ENCODE measurements around the gene SSBP4. TPM values are rescaled to one million over a fixed set of nuclear protein-coding genes. Genes with fewer than 3 reads are reported as not detected.
A peak's percentile ranks its signal among the peaks of the same experiment; 100 is the strongest.

Gene SSBP4
- total and polyA plus RNA-seq, 9 of the 15 experiments (the other 6 are each of a cell fraction or from before 2014, with no cell fraction given) = 1.1 to 189 (median 39.0) TPM

DNA sequence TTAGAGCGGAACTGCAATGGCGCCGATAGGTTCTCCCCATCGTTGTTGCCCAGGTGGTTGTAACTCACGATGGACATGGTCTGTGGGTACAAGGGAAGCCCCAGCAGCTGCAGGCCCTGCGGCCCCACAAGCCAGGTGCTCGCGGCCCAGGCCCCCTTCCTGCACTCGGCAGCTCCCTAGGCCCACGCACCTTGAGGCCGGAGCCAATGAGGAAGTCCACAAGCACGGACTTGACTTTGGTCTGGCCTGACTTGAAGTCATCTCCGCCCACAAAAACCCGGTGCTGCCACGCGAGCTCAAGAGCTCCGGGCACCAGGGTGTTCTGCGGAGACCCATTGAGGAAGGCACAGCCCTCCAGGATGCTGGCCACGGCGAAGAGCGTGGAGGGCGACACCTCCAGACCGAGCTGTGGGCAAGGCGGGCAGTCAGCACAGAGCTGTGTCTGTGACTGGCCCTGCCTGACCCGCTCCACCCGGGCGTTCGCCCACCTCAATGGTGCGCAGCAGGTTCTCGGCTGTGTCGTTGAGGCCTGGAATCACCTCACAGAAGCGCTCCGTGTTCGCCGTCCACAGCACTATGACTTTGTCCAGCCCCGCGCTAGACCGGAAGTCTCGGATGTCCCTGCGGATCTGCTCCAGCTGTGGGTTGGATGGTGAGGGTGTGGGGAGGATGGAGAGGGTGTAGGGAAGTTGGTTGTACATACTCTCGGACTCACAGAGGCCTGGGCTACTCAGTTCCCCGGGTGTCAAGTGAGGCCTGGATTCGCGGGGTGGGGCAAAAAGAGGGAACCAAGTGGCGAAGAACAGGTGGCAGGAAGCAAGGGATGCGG lies 16.9 kb downstream of the SSBP4 start (continued):
- TF ChIP-seq, protein P1, sequence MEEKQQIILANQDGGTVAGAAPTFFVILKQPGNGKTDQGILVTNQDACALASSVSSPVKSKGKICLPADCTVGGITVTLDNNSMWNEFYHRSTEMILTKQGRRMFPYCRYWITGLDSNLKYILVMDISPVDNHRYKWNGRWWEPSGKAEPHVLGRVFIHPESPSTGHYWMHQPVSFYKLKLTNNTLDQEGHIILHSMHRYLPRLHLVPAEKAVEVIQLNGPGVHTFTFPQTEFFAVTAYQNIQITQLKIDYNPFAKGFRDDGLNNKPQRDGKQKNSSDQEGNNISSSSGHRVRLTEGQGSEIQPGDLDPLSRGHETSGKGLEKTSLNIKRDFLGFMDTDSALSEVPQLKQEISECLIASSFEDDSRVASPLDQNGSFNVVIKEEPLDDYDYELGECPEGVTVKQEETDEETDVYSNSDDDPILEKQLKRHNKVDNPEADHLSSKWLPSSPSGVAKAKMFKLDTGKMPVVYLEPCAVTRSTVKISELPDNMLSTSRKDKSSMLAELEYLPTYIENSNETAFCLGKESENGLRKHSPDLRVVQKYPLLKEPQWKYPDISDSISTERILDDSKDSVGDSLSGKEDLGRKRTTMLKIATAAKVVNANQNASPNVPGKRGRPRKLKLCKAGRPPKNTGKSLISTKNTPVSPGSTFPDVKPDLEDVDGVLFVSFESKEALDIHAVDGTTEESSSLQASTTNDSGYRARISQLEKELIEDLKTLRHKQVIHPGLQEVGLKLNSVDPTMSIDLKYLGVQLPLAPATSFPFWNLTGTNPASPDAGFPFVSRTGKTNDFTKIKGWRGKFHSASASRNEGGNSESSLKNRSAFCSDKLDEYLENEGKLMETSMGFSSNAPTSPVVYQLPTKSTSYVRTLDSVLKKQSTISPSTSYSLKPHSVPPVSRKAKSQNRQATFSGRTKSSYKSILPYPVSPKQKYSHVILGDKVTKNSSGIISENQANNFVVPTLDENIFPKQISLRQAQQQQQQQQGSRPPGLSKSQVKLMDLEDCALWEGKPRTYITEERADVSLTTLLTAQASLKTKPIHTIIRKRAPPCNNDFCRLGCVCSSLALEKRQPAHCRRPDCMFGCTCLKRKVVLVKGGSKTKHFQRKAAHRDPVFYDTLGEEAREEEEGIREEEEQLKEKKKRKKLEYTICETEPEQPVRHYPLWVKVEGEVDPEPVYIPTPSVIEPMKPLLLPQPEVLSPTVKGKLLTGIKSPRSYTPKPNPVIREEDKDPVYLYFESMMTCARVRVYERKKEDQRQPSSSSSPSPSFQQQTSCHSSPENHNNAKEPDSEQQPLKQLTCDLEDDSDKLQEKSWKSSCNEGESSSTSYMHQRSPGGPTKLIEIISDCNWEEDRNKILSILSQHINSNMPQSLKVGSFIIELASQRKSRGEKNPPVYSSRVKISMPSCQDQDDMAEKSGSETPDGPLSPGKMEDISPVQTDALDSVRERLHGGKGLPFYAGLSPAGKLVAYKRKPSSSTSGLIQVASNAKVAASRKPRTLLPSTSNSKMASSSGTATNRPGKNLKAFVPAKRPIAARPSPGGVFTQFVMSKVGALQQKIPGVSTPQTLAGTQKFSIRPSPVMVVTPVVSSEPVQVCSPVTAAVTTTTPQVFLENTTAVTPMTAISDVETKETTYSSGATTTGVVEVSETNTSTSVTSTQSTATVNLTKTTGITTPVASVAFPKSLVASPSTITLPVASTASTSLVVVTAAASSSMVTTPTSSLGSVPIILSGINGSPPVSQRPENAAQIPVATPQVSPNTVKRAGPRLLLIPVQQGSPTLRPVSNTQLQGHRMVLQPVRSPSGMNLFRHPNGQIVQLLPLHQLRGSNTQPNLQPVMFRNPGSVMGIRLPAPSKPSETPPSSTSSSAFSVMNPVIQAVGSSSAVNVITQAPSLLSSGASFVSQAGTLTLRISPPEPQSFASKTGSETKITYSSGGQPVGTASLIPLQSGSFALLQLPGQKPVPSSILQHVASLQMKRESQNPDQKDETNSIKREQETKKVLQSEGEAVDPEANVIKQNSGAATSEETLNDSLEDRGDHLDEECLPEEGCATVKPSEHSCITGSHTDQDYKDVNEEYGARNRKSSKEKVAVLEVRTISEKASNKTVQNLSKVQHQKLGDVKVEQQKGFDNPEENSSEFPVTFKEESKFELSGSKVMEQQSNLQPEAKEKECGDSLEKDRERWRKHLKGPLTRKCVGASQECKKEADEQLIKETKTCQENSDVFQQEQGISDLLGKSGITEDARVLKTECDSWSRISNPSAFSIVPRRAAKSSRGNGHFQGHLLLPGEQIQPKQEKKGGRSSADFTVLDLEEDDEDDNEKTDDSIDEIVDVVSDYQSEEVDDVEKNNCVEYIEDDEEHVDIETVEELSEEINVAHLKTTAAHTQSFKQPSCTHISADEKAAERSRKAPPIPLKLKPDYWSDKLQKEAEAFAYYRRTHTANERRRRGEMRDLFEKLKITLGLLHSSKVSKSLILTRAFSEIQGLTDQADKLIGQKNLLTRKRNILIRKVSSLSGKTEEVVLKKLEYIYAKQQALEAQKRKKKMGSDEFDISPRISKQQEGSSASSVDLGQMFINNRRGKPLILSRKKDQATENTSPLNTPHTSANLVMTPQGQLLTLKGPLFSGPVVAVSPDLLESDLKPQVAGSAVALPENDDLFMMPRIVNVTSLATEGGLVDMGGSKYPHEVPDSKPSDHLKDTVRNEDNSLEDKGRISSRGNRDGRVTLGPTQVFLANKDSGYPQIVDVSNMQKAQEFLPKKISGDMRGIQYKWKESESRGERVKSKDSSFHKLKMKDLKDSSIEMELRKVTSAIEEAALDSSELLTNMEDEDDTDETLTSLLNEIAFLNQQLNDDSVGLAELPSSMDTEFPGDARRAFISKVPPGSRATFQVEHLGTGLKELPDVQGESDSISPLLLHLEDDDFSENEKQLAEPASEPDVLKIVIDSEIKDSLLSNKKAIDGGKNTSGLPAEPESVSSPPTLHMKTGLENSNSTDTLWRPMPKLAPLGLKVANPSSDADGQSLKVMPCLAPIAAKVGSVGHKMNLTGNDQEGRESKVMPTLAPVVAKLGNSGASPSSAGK (IDR thresholded peaks at IDR 0.05) = no peak
- TF ChIP-seq, protein P2, sequence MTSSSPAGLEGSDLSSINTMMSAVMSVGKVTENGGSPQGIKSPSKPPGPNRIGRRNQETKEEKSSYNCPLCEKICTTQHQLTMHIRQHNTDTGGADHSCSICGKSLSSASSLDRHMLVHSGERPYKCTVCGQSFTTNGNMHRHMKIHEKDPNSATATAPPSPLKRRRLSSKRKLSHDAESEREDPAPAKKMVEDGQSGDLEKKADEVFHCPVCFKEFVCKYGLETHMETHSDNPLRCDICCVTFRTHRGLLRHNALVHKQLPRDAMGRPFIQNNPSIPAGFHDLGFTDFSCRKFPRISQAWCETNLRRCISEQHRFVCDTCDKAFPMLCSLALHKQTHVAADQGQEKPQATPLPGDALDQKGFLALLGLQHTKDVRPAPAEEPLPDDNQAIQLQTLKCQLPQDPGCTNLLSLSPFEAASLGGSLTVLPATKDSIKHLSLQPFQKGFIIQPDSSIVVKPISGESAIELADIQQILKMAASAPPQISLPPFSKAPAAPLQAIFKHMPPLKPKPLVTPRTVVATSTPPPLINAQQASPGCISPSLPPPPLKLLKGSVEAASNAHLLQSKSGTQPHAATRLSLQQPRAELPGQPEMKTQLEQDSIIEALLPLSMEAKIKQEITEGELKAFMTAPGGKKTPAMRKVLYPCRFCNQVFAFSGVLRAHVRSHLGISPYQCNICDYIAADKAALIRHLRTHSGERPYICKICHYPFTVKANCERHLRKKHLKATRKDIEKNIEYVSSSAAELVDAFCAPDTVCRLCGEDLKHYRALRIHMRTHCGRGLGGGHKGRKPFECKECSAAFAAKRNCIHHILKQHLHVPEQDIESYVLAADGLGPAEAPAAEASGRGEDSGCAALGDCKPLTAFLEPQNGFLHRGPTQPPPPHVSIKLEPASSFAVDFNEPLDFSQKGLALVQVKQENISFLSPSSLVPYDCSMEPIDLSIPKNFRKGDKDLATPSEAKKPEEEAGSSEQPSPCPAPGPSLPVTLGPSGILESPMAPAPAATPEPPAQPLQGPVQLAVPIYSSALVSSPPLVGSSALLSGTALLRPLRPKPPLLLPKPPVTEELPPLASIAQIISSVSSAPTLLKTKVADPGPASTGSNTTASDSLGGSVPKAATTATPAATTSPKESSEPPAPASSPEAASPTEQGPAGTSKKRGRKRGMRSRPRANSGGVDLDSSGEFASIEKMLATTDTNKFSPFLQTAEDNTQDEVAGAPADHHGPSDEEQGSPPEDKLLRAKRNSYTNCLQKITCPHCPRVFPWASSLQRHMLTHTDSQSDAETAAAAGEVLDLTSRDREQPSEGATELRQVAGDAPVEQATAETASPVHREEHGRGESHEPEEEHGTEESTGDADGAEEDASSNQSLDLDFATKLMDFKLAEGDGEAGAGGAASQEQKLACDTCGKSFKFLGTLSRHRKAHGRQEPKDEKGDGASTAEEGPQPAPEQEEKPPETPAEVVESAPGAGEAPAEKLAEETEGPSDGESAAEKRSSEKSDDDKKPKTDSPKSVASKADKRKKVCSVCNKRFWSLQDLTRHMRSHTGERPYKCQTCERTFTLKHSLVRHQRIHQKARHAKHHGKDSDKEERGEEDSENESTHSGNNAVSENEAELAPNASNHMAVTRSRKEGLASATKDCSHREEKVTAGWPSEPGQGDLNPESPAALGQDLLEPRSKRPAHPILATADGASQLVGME (CRISPR knock-in tag; IDR thresholded peaks at IDR 0.05) = no peak
- no peak for TF ChIP-seq MAFF (IDR thresholded peaks at IDR 0.05; ENCODE audit: low read length)
- TF ChIP-seq FOXP1 (CRISPR knock-in tag; IDR thresholded peaks at IDR 0.05) = 0 out of 2 replicates have a peak, but pooled peaks have one; percentile 43
- TF ChIP-seq, protein P3, sequence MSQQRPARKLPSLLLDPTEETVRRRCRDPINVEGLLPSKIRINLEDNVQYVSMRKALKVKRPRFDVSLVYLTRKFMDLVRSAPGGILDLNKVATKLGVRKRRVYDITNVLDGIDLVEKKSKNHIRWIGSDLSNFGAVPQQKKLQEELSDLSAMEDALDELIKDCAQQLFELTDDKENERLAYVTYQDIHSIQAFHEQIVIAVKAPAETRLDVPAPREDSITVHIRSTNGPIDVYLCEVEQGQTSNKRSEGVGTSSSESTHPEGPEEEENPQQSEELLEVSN (IDR thresholded peaks at IDR 0.05; ENCODE audit: borderline replicate concordance in 1 of 2, extremely low read depth in 1 of 2, insufficient read depth in 1 of 2, insufficient read length in 1 of 2, low read depth in 1 of 2, low read length in 1 of 2, poor library complexity in 1 of 2, severe bottlenecking in 1 of 2) = no peak
- TF ChIP-seq ZNF274 (IDR thresholded peaks at IDR 0.05; ENCODE audit: borderline replicate concordance, low read depth, low read length) = no peak

All from K562 (cell line).